ENCODE measurements around the gene RIMS4. TPM values are rescaled to one million over a fixed set of nuclear protein-coding genes. Genes with fewer than 3 reads are reported as not detected.
A peak's percentile ranks its signal among the peaks of the same experiment; 100 is the strongest.

The RIMS4 gene
- total and polyA plus RNA-seq, 7 donors: 0.01 to 0.73 (median 0.16) TPM

DNA sequence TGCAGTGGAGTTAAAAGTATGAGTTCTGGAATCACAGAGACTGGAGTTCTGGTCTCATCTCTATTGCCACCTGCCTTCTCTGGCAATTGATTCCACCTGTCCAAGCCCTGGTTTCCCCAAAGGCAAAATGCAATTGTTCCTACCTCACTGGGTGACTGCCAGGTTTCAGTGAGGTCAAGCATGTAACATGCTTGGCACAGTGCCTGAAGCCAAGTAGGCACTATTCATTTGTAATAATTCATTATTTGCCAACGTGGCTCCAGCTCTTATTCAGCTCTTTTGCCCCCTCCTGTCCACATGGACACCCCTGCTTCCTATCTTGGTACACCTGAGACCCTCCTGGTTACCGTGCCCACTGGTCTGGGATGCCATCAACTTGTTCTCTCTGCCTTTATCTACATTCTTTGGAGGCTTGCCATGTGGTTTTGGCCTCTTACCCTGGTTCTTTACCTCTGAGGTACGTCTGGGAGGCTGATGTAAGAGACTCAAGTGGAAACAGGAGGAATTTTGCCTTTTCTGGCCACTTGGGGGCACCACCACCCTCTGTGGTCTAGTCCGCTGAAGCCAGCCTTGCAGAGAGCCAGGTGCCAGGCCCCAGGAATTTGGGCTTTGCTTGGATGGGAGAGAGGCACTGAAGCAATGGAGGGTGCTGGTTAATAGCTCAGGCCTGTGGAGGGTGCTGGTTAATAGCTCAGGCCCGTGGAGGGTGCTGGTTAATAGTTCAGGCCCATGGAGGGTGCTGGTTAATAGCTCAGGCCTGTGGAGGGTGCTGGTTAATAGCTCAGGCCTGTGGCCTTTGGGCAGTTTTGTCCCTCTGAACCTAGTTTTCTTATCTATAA, 63.0 kb downstream of the RIMS4 start:
- TF ChIP-seq CTCF (IDR thresholded peaks at IDR 0.05): peak; percentile 56
- H3K9me3 ChIP-seq: no peaks in the 10 kb centered on the region
- no peaks in the 10 kb centered on the region for H3K36me3 ChIP-seq (ENCODE audit: insufficient read depth in 1 of 2, low read depth in 1 of 2)
- H3K4me1 ChIP-seq: peaks cover 11% of the 10 kb centered on the region
- 9 to 21% (median 14%) methylated on average over 5 of the region's 5 CpGs for WGBS, 3 donors
- H3K27me3 ChIP-seq (ENCODE audit: insufficient read depth in 3 of 3, low read length in 2 of 3): peaks cover 0 to 44% (median 4%) of the 10 kb centered on the region in 3 donors
- ATAC-seq (peak; percentile 61 to 80 (median 70)), DNase-seq (peak; percentile 75 to 81)
- no peak overlapping the region for H3K27ac ChIP-seq
- intact Hi-C loops (cut with DNase I): loop anchor here (1.0 to 5.0 kb wide), 3 partner anchors 65 to 121 kb away; partner anchors contain the start of gene RIMS4 (in 1 of the 2)
- no peak overlapping the region for H3K4me3 ChIP-seq

DNA sequence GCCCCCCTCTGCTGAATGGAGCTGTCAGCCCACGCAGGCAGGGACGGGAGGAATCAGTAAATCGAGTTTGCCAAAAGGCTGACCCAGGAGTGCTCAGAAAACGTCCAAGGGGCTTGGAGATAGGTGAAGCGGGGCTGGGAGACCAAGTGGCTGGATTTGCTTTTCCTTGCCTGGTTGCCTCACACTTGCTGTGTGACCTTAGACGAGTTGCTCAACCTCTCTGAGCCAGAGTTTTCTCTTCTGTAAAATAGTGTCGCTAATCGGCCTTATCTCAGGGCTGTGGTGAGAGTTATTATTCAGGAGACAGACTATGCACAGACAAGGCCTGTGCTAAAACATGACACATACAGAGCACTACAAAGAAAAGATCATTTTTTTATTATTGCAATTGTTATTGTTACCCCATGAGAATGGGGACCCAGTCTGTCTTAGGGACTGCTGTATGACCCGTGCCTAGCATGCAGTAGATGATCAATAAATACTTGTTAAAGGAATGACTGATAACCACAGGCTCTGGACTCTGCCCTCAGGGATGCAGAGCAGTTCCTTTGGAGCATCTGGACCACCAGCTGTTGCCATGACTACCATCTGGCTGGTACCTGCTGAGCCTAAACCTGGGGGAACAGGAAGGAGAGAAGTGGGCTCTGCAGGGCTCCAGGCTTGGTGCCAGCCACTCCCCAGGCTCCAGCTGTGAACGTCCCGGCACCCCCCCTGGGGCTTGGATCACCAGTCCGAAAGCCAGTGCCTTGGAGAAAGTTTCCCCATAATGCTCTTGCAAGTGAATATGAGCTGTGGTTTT, 63.8 kb downstream of the RIMS4 start:
- no peaks in the 10 kb centered on the region for H3K9me3 ChIP-seq
- 31 to 34% (median 31%) methylated on average over 12 of the region's 12 CpGs for WGBS, 3 donors
- intact Hi-C loops (cut with DNase I): loop anchor here in 1 of 2 donors (1.0 to 5.0 kb wide), 2 partner anchors 66 to 122 kb away; partner anchors contain the start of gene RIMS4
- H3K4me3 ChIP-seq: peak overlapping the region; percentile 72
- peak in 1 of 2 donors; percentile 50 for DNase-seq
- peaks cover 0 to 37% (median 4%) of the 10 kb centered on the region in 3 donors for H3K27me3 ChIP-seq (ENCODE audit: insufficient read depth in 3 of 3, low read length in 2 of 3)
- TF ChIP-seq CTCF (IDR thresholded peaks at IDR 0.05): no peak
- H3K36me3 ChIP-seq (ENCODE audit: insufficient read depth in 1 of 2, low read depth in 1 of 2): no peaks in the 10 kb centered on the region
- H3K27ac ChIP-seq: no peak overlapping the region
- peaks cover 11% of the 10 kb centered on the region for H3K4me1 ChIP-seq
- ATAC-seq: no peak

DNA sequence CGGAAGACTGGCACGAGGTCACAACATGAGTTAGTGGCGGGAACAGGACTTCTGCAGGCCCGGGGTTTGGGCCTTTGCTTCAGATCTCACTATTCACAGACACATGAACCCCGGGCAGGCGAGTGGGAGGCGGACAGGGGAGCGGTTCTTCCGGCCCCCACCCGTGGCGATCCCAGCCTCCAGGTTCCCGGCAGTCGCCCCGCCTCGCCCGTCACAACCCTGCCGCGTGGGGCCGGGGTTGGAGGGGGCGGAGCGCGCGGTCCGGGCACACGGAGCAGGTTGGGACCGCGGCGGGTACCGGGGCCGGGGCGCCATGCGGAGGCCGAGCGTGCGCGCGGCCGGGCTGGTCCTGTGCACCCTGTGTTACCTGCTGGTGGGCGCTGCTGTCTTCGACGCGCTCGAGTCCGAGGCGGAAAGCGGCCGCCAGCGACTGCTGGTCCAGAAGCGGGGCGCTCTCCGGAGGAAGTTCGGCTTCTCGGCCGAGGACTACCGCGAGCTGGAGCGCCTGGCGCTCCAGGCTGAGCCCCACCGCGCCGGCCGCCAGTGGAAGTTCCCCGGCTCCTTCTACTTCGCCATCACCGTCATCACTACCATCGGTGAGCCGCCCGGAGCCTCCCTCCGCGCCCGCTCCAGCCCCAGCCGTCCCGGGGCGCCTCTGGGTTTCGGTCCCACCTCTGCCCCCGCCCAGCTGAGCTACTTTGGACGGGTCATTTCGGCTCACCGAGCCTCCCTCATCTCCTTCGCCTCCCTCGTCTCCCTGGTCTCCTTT, 64.6 kb downstream of the RIMS4 start, which contains the start of gene KCNK15:
Gene KCNK15 (plus strand): TSS at position 268 of the 769 bp plus-strand sequence. CDS start 46 bp downstream, at position 314.
- Histone ChIP-seq H3K4me1 (peaks cover 11% of the 10 kb centered on the region), H3K27me3 (ENCODE audit: insufficient read depth in 3 of 3, low read length in 2 of 3) (peaks cover 0 to 29% (median 4%) of the 10 kb centered on the region in 3 donors), H3K4me3 (peak within 1 kb of the TSS; percentile 72), H3K9me3 (no peaks in the 10 kb centered on the region), H3K36me3 (ENCODE audit: insufficient read depth in 1 of 2, low read depth in 1 of 2) (no peaks in the 10 kb centered on the region), H3K27ac (no peak within 1 kb of the TSS)
- intact Hi-C loops (cut with DNase I): loop anchor here in 1 of 2 donors (5.0 kb wide), 1 partner anchor 67 kb away; the partner anchor contains the start of gene RIMS4
- no peak for TF ChIP-seq CTCF (IDR thresholded peaks at IDR 0.05)
- peak; percentile 66 to 67 for DNase-seq
- ATAC-seq: peak; percentile 31 to 60 (median 54)
- WGBS, 3 donors: 2 to 4% (median 3%) methylated on average over 43 to 81 of the region's 81 CpGs

DNA sequence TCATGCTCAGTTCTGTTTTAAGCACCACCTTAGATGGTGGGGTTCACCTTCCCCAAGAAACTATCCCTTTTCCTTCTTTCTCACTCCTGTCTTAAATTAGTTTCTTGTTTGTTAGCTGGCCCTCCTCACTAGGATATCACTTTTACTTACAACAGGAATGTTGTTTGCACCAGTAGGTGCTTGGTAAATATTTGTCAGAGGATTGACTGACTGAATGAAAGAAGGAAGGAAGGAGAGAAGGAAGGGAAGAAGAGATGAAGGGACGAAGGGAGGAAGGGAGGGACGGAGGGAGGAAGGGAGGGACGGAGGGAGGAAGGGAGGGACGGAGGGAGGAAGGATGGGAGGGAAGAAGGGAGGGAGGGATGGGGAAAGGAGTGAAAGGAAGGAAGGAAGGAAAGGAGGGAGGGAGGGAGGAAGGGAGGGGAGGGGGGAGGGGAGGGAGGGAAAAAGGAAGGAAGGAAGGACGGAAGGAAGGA, 65.2 kb downstream of the RIMS4 start:
- H3K36me3 ChIP-seq (ENCODE audit: insufficient read depth in 1 of 2, low read depth in 1 of 2): no peaks in the 10 kb centered on the region
- intact Hi-C loops (cut with DNase I): loop anchor here in 1 of 2 donors (5.0 kb wide), 1 partner anchor 67 kb away; the partner anchor contains the start of gene RIMS4
- ATAC-seq (no peak), DNase-seq (no peak)
- peaks cover 0 to 23% (median 2%) of the 10 kb centered on the region in 3 donors for H3K27me3 ChIP-seq (ENCODE audit: insufficient read depth in 3 of 3, low read length in 2 of 3)
- no peak for TF ChIP-seq CTCF (IDR thresholded peaks at IDR 0.05)
- no peak overlapping the region for H3K27ac ChIP-seq
- peaks cover 15% of the 10 kb centered on the region for H3K4me1 ChIP-seq
- H3K4me3 ChIP-seq: peak overlapping the region; percentile 72
- no peaks in the 10 kb centered on the region for H3K9me3 ChIP-seq
- 43 to 55% (median 52%) methylated on average over 1 to 5 of the region's 5 CpGs for WGBS, 3 donors
